ENCODE results near the gene CD1B. TPM values are rescaled to one million over a fixed set of nuclear protein-coding genes. Genes with fewer than 3 reads are reported as not detected.
"Not testable (repeated sequence)": the region's sequence is repeated elsewhere in the genome, so short reads cannot be mapped to it uniquely, and the experiment has no call there.

The CD1B gene
- not detected for polyA plus RNA-seq (2012; ENCODE audit: insufficient read depth, insufficient read length, low read depth)

DNA sequence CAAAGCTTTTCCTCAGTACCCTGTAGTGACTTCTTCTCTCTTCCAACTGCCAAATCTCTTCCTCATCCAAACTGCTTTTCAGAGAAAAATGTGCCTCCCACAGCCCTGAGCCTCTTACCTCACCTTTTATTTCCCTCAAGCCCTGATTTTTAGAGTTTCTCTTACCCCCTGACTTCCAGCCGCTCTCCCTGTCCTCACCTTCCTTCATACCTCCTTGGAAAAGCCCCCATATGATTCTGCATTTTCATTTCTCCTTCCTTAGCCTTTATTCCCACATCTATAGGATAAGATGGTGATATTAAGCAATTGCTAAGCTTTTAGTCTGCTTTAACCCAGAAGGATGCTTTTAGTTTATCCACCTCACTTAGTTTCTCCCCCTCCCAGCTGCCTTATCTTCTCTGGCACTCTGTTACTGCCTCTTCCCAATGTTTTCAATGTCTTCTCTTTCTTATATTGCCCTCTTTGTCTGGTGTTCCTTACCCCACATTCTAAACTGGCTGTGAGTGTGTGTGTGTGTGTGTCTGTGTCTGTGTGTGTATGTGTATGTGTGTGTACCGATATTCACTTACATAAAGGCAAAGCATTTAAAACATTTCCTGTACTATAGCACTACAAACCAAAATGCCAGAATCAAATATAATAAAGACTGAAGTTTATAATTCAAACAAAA, at the start of gene CD1B:
TSS of gene CD1B (minus strand) at position 51 of the 670 bp plus-strand sequence. CDS start 108 bp downstream, outside the sequence.
- Histone ChIP-seq H3K4me1 (no peaks in the 10 kb centered on the region), H3K4me3 (ENCODE audit: low read depth, low read length) (no peak within 1 kb of the TSS), H3K27me3 (no peaks in the 10 kb centered on the region), H3K9me3 (no peaks in the 10 kb centered on the region), H3K36me3 (no peaks in the 10 kb centered on the region)
- DNase-seq = no peak
- TF ChIP-seq, protein P1, sequence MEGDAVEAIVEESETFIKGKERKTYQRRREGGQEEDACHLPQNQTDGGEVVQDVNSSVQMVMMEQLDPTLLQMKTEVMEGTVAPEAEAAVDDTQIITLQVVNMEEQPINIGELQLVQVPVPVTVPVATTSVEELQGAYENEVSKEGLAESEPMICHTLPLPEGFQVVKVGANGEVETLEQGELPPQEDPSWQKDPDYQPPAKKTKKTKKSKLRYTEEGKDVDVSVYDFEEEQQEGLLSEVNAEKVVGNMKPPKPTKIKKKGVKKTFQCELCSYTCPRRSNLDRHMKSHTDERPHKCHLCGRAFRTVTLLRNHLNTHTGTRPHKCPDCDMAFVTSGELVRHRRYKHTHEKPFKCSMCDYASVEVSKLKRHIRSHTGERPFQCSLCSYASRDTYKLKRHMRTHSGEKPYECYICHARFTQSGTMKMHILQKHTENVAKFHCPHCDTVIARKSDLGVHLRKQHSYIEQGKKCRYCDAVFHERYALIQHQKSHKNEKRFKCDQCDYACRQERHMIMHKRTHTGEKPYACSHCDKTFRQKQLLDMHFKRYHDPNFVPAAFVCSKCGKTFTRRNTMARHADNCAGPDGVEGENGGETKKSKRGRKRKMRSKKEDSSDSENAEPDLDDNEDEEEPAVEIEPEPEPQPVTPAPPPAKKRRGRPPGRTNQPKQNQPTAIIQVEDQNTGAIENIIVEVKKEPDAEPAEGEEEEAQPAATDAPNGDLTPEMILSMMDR (IDR thresholded peaks at IDR 0.05; ENCODE audit: low read depth, low read length) = no peak

- DNase-seq = no peak
- H3K27me3 ChIP-seq = no peaks in the 10 kb centered on the region
- no peaks in the 10 kb centered on the region for H3K9me3 ChIP-seq
- no peaks in the 10 kb centered on the region for H3K4me1 ChIP-seq
- H3K4me3 ChIP-seq (ENCODE audit: low read depth, low read length) = no peak overlapping the region
- H3K36me3 ChIP-seq = no peaks in the 10 kb centered on the region
- TF ChIP-seq, protein P1 (IDR thresholded peaks at IDR 0.05; ENCODE audit: low read depth, low read length) = no peak
Observed at GRCh38 chr1:158374860-158375259, 43.5 kb upstream of the CD1B start.

DNA sequence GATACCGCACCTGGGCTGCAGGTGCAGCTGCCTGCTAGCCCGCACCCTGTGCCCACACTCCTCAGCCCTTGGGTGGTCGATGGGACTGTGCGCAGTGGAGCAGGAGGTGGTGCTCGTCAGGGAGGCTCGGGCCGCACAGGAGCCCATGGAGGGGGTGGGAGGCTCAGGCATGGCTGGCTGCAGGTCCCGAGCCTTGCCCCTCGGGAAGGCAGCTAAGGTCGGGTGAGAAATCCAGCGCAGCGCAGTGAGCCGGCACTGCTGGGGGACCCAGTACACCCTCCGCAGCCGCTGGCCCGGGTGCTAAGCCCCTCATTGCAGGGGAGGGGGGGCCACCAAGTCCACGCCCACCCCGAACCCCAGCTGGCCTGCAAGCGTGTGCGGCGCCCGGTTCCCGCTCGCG, 42.8 kb upstream of the CD1B start:
- not testable (repeated sequence) for H3K9me3 ChIP-seq; H3K4me1 ChIP-seq; H3K27me3 ChIP-seq; H3K4me3 ChIP-seq (ENCODE audit: low read depth, low read length); DNase-seq; H3K36me3 ChIP-seq

- Histone ChIP-seq H3K4me1 (no peaks in the 10 kb centered on the region), H3K27me3 (no peaks in the 10 kb centered on the region), H3K9me3 (no peaks in the 10 kb centered on the region), H3K36me3 (no peaks in the 10 kb centered on the region), H3K4me3 (ENCODE audit: low read depth, low read length) (no peak overlapping the region)
- TF ChIP-seq, protein P1 (IDR thresholded peaks at IDR 0.05; ENCODE audit: low read depth, low read length) = no peak
- no peak for DNase-seq
Observed at GRCh38 chr1:158371188-158371953, 40.0 kb upstream of the CD1B start.

GRCh38 chr1:158366783-158367182, 35.5 kb upstream of the CD1B start:
- Histone ChIP-seq H3K27me3 (no peaks in the 10 kb centered on the region), H3K36me3 (no peaks in the 10 kb centered on the region), H3K4me1 (no peaks in the 10 kb centered on the region), H3K9me3 (no peaks in the 10 kb centered on the region), H3K4me3 (ENCODE audit: low read depth, low read length) (no peak overlapping the region)
- TF ChIP-seq, protein P1 (IDR thresholded peaks at IDR 0.05; ENCODE audit: low read depth, low read length) = no peak
- no peak for DNase-seq

GRCh38 chr1:158362941-158363340, 31.6 kb upstream of the CD1B start:
- no peak overlapping the region for H3K4me3 ChIP-seq (ENCODE audit: low read depth, low read length)
- no peaks in the 10 kb centered on the region for H3K9me3 ChIP-seq
- no peak for DNase-seq
- H3K36me3 ChIP-seq = no peaks in the 10 kb centered on the region
- H3K27me3 ChIP-seq = no peaks in the 10 kb centered on the region
- no peaks in the 10 kb centered on the region for H3K4me1 ChIP-seq
- TF ChIP-seq, protein P1 (IDR thresholded peaks at IDR 0.05; ENCODE audit: low read depth, low read length) = no peak

All from BE2C (cell line).